IMR-90 (cell line): ENCODE results near the gene RPL10A. TPM values are rescaled to one million over a fixed set of nuclear protein-coding genes. Genes with fewer than 3 reads are reported as not detected.

Experiments
- ATAC-seq: fragments of 200-7000 bp; cut with Tn5 transposase; 2 replicates; pipeline ENCODE4 v1.9.1; 2020; ENCODE audit warnings: low read depth, mild to moderate bottlenecking, moderate library complexity
- BruUV-seq: library from RNA; stranded (reverse); fragments of 400-500 nt; replicated peaks from 2 replicates; lab custom pipeline; 2021; lab: Mats Ljungman, UMichigan
- CTCF ChIA-PET: fragments of 300-600 bp; formaldehyde crosslinking; extraction: SDS; loops from one replicate; lab custom pipeline; 2021; ENCODE audit warnings: antibody characterized with exemption; lab: Yijun Ruan, JAX
- POLR2A ChIA-PET: fragments of 300-600 bp; sonication (Branson Sonifier 250); formaldehyde crosslinking; loops from one replicate; lab custom pipeline; 2022; ENCODE audit warnings: antibody characterized with exemption; ENCODE audit not compliant: unreplicated experiment; lab: Charles Lee
- DNase-seq: peaks from one replicate; pipeline ENCODE4 v3.0.0; 2013
- H2AFZ ChIP-seq: replicated peaks from 2 replicates; pipeline ENCODE3; 2013; ENCODE audit warnings: low read length, mild to moderate bottlenecking; ENCODE audit not compliant: poor library complexity
- H2AK5ac ChIP-seq: 2 replicates; pipeline ENCODE4 v1.6.1; 2013; ENCODE audit warnings: low read depth, low read length, inconsistent platforms
- H2AK9ac ChIP-seq: replicated peaks from 2 replicates; pipeline ENCODE3; 2013; ENCODE audit warnings: mild to moderate bottlenecking, low read depth, low read length, moderate library complexity; ENCODE audit not compliant: poor library complexity
- H2BK120ac ChIP-seq: 2 replicates; pipeline ENCODE4 v1.6.1; 2013; ENCODE audit warnings: low read depth, low read length, inconsistent platforms
- H2BK15ac ChIP-seq: 3 replicates; pipeline ENCODE4 v1.6.1; 2013; ENCODE audit warnings: low read depth, low read length, inconsistent platforms
- H2BK20ac ChIP-seq: 2 replicates; pipeline ENCODE4 v1.6.1; 2013; ENCODE audit warnings: low read depth, mild to moderate bottlenecking, inconsistent platforms, low read length, moderate library complexity
- H2BK5ac ChIP-seq: 2 replicates; pipeline ENCODE4 v1.6.1; 2013; ENCODE audit warnings: mild to moderate bottlenecking, low read depth, low read length, inconsistent platforms; ENCODE audit not compliant: poor library complexity, severe bottlenecking
- H3K14ac ChIP-seq: replicated peaks from 2 replicates; pipeline ENCODE4 v1.6.1; 2013; ENCODE audit warnings: low read depth, low read length, inconsistent platforms
- H3K18ac ChIP-seq: 2 replicates; pipeline ENCODE4 v1.6.1; 2013; ENCODE audit warnings: low read depth, low read length, control low read depth
- H3K23ac ChIP-seq: 2 replicates; pipeline ENCODE4 v1.6.1; 2013; ENCODE audit warnings: low read depth, low read length, inconsistent platforms
- H3K27ac ChIP-seq: 2 replicates; pipeline ENCODE4 v1.5.1; 2013; ENCODE audit warnings: mild to moderate bottlenecking, control low read depth, low read length; ENCODE audit not compliant: insufficient read depth
- H3K27me3 ChIP-seq: 2 replicates; pipeline ENCODE4 v1.6.1; 2013; ENCODE audit warnings: low read length; ENCODE audit not compliant: control insufficient read depth, insufficient read depth
- H3K36me3 ChIP-seq: 2 replicates; pipeline ENCODE4 v1.6.1; 2013; ENCODE audit warnings: low read length, mixed read lengths; ENCODE audit not compliant: control insufficient read depth, insufficient read depth
- H3K4ac ChIP-seq: 2 replicates; pipeline ENCODE4 v1.6.1; 2013; ENCODE audit warnings: low read depth, low read length, inconsistent platforms
- H3K4me1 ChIP-seq: 2 replicates; pipeline ENCODE4 v1.6.1; 2013; ENCODE audit warnings: low read length, mixed read lengths; ENCODE audit not compliant: control insufficient read depth, insufficient read depth
- H3K4me2 ChIP-seq: 2 replicates; pipeline ENCODE4 v1.6.1; 2013; ENCODE audit warnings: low read depth, mild to moderate bottlenecking, control low read depth, low read length, moderate library complexity
- H3K4me3 ChIP-seq: 2 replicates; pipeline ENCODE4 v1.5.1; 2013; ENCODE audit warnings: low read depth, mild to moderate bottlenecking, control low read depth, low read length, moderate library complexity; ENCODE audit not compliant: insufficient read depth
- H3K56ac ChIP-seq: 2 replicates; pipeline ENCODE4 v1.6.1; 2013; ENCODE audit warnings: low read length, inconsistent platforms; ENCODE audit not compliant: insufficient read depth; ENCODE audit errors: extremely low read depth
- H3K79me1 ChIP-seq, 2 experiments: 2 replicates each; pipeline ENCODE4 v1.6.1; 2013; ENCODE audit warnings: low read length in 2 of 2, inconsistent platforms in 1 of 2, low read depth in 1 of 2
- H3K9ac ChIP-seq: 2 replicates; pipeline ENCODE4 v1.6.1; 2013; ENCODE audit warnings: low read depth, low read length, control low read depth
- H3K9me1 ChIP-seq: 2 replicates; pipeline ENCODE4 v1.6.1; 2013; ENCODE audit warnings: low read length, inconsistent platforms; ENCODE audit not compliant: insufficient read depth
- H3K9me3 ChIP-seq: 2 replicates; pipeline ENCODE4 v1.6.1; 2013; ENCODE audit warnings: low read length; ENCODE audit not compliant: control insufficient read depth, insufficient read depth
- H4K20me1 ChIP-seq: 2 replicates; pipeline ENCODE4 v1.6.1; 2013; ENCODE audit warnings: low read length, inconsistent platforms; ENCODE audit not compliant: insufficient read depth
- H4K5ac ChIP-seq: 2 replicates; pipeline ENCODE4 v1.6.1; 2013; ENCODE audit warnings: mild to moderate bottlenecking, low read depth, low read length, control low read depth
- H4K8ac ChIP-seq, 2 experiments: 2 replicates each; pipeline ENCODE4 v1.6.1; 2013; ENCODE audit warnings: low read depth in 2 of 2, low read length in 2 of 2, control low read depth in 1 of 2, inconsistent platforms in 1 of 2
- H4K91ac ChIP-seq: 2 replicates; pipeline ENCODE4 v1.6.1; 2013; ENCODE audit warnings: low read depth, low read length, inconsistent platforms; ENCODE audit not compliant: insufficient read depth
- BHLHE40 ChIP-seq: fragments of 150-350 bp; IDR thresholded peaks from 2 replicates; pipeline ENCODE4 v1.6.1; 2016; ENCODE audit warnings: mild to moderate bottlenecking, low read depth, low read length
- CEBPB ChIP-seq: IDR thresholded peaks from 2 replicates; pipeline ENCODE4 v1.6.1; 2012; ENCODE audit warnings: low read depth, low read length, improper control_type of control experiment
- CHD1 ChIP-seq: IDR thresholded peaks from 2 replicates; pipeline ENCODE4 v1.6.1; 2012; ENCODE audit warnings: low read depth, low read length, improper control_type of control experiment
- CTCF ChIP-seq: conservative IDR thresholded peaks from 2 replicates; pipeline ENCODE4 v1.5.1; 2012; ENCODE audit warnings: mild to moderate bottlenecking, low read depth, low read length, improper control_type of control experiment
- ELK1 ChIP-seq: fragments of 150-350 bp; IDR thresholded peaks from 2 replicates; pipeline ENCODE4 v1.6.1; 2016; ENCODE audit warnings: low read depth, mild to moderate bottlenecking, low read length, moderate library complexity, borderline replicate concordance
- FOS ChIP-seq: fragments of 150-350 bp; IDR thresholded peaks from 2 replicates; pipeline ENCODE4 v1.6.1; 2016; ENCODE audit warnings: low read depth, low read length
- MAFK ChIP-seq: IDR thresholded peaks from 2 replicates; pipeline ENCODE4 v1.6.1; 2012; ENCODE audit warnings: low read depth, low read length, improper control_type of control experiment
- MAZ ChIP-seq: IDR thresholded peaks from 2 replicates; pipeline ENCODE4 v1.6.1; 2012; ENCODE audit warnings: low read depth, mild to moderate bottlenecking, low read length, improper control_type of control experiment, moderate library complexity, borderline replicate concordance
- MXI1 ChIP-seq: IDR thresholded peaks from 2 replicates; pipeline ENCODE4 v1.6.1; 2012; ENCODE audit warnings: low read depth, mild to moderate bottlenecking, low read length, moderate library complexity, borderline replicate concordance
- NFE2L2 ChIP-seq: fragments of 150-350 bp; IDR thresholded peaks from 2 replicates; pipeline ENCODE4 v1.6.1; 2016; ENCODE audit warnings: low read depth, mild to moderate bottlenecking, low read length
- POLR2A ChIP-seq: IDR thresholded peaks from 2 replicates; pipeline ENCODE4 v1.6.1; 2012; ENCODE audit warnings: mild to moderate bottlenecking, low read depth, low read length
- RAD21 ChIP-seq: IDR thresholded peaks from 2 replicates; pipeline ENCODE4 v1.6.1; 2012; ENCODE audit warnings: low read length, improper control_type of control experiment
- RFX5 ChIP-seq: IDR thresholded peaks from 2 replicates; pipeline ENCODE4 v1.8.0; 2012; ENCODE audit warnings: low read depth, mild to moderate bottlenecking, low read length, moderate library complexity
- SMC3 ChIP-seq: fragments of 150-350 bp; IDR thresholded peaks from 2 replicates; pipeline ENCODE4 v1.6.1; 2016; ENCODE audit warnings: low read depth, mild to moderate bottlenecking, antibody characterized with exemption, low read length, moderate library complexity
- WGBS, 2 experiments: methylation state at CpG; one replicate each; pipeline versions ENCODE4 v1.1.5 to v1.1.7; 2013; ENCODE audit warnings: missing lambda C conversion rate in 2 of 2; ENCODE audit not compliant: insufficient read length in 1 of 2; ENCODE audit errors: extremely low coverage in 2 of 2; 5-methylcytosine and 5-hydroxymethylcytosine counted together
- dilution Hi-C: fragments of 300-500 bp; cut with HindIII; formaldehyde crosslinking; loops from one replicate; pipeline ENCODE4 v1.14.3; 2018; ENCODE audit warnings: low sequenced_read_pairs; ENCODE audit not compliant: unreplicated experiment
- in situ Hi-C: fragments of 300-500 bp; cut with MboI; formaldehyde crosslinking; loops from 3 replicates; pipeline ENCODE4 v1.14.3; 2019; ENCODE audit warnings: low sequenced_read_pairs, inconsistent platforms, mixed read lengths
- intact Hi-C: fragments of 100-400 bp; cut with micrococcal nuclease; formaldehyde crosslinking; loops from 2 replicates; pipeline ENCODE4 v1.10.0; 2022
- polyA plus RNA-seq, 3 experiments: library from polyadenylated mRNA; depleted of rRNA; stranded (reverse); fragments of >200 nt; gene quantifications; 2 replicates each; pipeline ENCODE4 v1.2.3, GENCODE V29; 2012; ENCODE audit warnings: low replicate concordance in 1 of 3
- total RNA-seq: library from RNA; depleted of rRNA; stranded (reverse); fragments of >200 nt; gene quantifications from 2 replicates; pipeline ENCODE4 v1.2.3, GENCODE V29; 2012
- TF ChIP-seq, protein P1 (sequence below): fragments of 150-350 bp; IDR thresholded peaks from 2 replicates; pipeline ENCODE4 v1.6.1; 2017; ENCODE audit warnings: mild to moderate bottlenecking, antibody characterized with exemption, low read length, low read depth

Gene RPL10A
- total and polyA plus RNA-seq, 2 of the 4 experiments (the other 2 are of a cell fraction): 2,310 to 3,153 TPM

- no peak overlapping the region for H3K23ac ChIP-seq
- H2AFZ ChIP-seq: no peak overlapping the region
- no peak overlapping the region for H3K56ac ChIP-seq
- ATAC-seq: no peak
- H2BK120ac ChIP-seq: no peak overlapping the region
- H3K27me3 ChIP-seq: peaks cover 16% of the 10 kb centered on the region
- H3K36me3 ChIP-seq: no peaks in the 10 kb centered on the region
- intact Hi-C loops (no loop called here), dilution Hi-C loops (no loop called here), in situ Hi-C loops (no loop called here)
- H2AK5ac ChIP-seq: no peak overlapping the region
- ChIA-PET POLR2A (interaction anchor here (0.6 kb wide), 1 partner anchor 418 kb away, joined by 16 read pairs; no protein-coding TSS in a partner anchor), CTCF (interaction anchor here (0.6 kb wide), 1 partner anchor 72 kb away, joined by 3 read pairs; no protein-coding TSS in a partner anchor)
- H3K4ac ChIP-seq: no peak overlapping the region
- no peak overlapping the region for H3K14ac ChIP-seq
- no peaks in the 10 kb centered on the region for H3K79me1 ChIP-seq
- no peak overlapping the region for H3K4me2 ChIP-seq
- H2AK9ac ChIP-seq: no peak overlapping the region
- no peak overlapping the region for H3K9ac ChIP-seq
- DNase-seq: no peak
- no peaks in the 10 kb centered on the region for H3K9me3 ChIP-seq
- no TSS peak for BruUV-seq
- H3K4me1 ChIP-seq: no peaks in the 10 kb centered on the region
- no peak overlapping the region for H2BK15ac ChIP-seq
- no peaks in the 10 kb centered on the region for H4K20me1 ChIP-seq
- WGBS, 2 experiments: 89% methylated on average over 5 of the region's 6 CpGs; no CpG with 5 or more reads in 1 of the 2 experiments
- H3K18ac ChIP-seq: no peak overlapping the region
- H4K91ac ChIP-seq: no peak overlapping the region
- H4K8ac ChIP-seq: no peak overlapping the region
- H3K27ac ChIP-seq: no peak overlapping the region
- no peak overlapping the region for H4K5ac ChIP-seq
- H3K9me1 ChIP-seq: no peaks in the 10 kb centered on the region
- H3K4me3 ChIP-seq: no peak overlapping the region
- H2BK20ac ChIP-seq: no peak overlapping the region
- no peak overlapping the region for H2BK5ac ChIP-seq
- TF ChIP-seq BHLHE40: no peak
- no peak for TF ChIP-seq CTCF
- no peak for TF ChIP-seq MAZ
- no peak for TF ChIP-seq MXI1
- TF ChIP-seq, protein P1, sequence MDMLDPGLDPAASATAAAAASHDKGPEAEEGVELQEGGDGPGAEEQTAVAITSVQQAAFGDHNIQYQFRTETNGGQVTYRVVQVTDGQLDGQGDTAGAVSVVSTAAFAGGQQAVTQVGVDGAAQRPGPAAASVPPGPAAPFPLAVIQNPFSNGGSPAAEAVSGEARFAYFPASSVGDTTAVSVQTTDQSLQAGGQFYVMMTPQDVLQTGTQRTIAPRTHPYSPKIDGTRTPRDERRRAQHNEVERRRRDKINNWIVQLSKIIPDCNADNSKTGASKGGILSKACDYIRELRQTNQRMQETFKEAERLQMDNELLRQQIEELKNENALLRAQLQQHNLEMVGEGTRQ: no peak
- no peak for TF ChIP-seq POLR2A
- TF ChIP-seq ELK1: no peak
- TF ChIP-seq CEBPB: no peak
- no peak for TF ChIP-seq CHD1
- no peak for TF ChIP-seq SMC3
- no peak for TF ChIP-seq FOS
- TF ChIP-seq NFE2L2: no peak
- TF ChIP-seq RAD21: no peak
- no peak for TF ChIP-seq MAFK
- TF ChIP-seq RFX5: no peak
These were observed 50.5 kb downstream of the RPL10A start for GRCh38 chr6:35518566-35519312.
